GM19395 (cell line): ENCODE measurements around the gene COASY.
A peak's percentile ranks its signal among the peaks of the same experiment; 100 is the strongest.
"Not testable (repeated sequence)": the region's sequence is repeated elsewhere in the genome, so short reads cannot be mapped to it uniquely, and the experiment has no call there.

Experiments used
- ATAC-seq: cut with Tn5 transposase; IDR thresholded peaks from one replicate; pipeline ENCODE4 v1.9.1; 2021; ENCODE audit warnings: mild to moderate bottlenecking, moderate library complexity; ENCODE audit not compliant: unreplicated experiment

COASY gene

DNA sequence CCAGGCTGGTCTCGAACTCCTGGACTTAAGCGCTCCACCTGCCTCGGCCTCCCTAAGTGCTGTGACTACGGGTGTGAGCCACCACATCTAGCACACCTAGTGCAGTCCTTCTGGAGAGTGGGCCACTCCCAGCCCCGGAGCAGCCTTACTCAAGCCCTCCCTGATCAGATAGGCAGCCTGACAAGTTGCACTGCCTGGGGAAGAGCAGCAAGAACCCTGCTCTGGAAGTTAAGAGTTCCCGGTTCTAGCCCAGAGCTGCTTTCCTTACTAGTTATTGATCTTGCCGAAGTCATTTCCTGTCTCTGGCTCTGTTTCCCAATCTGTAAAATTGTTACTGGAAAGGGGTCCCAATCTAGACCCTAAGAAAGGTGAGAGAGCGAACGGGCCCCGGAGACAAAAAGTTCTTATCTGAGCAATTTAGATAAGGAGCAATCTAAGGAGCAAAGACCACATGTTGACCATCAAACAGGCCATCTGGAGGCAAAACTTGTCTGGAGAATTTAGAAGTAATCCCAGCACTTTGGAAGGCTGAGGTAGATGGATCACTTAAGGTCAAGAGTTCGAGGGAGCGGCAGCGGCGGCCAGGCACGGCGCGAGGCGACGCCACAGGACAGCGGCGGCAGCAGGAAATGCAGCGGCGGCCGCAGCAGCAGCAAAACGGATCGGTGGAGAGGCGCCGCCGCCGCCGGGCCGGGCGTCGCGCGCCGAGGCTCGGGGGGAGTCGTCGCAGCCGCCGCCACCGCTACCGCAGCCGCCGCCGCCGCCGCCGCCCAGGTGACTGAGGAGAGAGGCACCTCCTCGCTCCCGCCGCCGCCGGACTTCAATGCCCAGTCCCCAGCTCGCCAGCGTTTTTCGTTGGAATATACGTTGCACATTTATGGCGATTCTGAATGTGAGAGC, 30.2 kb upstream of the COASY start:
- ATAC-seq, result no peak

DNA sequence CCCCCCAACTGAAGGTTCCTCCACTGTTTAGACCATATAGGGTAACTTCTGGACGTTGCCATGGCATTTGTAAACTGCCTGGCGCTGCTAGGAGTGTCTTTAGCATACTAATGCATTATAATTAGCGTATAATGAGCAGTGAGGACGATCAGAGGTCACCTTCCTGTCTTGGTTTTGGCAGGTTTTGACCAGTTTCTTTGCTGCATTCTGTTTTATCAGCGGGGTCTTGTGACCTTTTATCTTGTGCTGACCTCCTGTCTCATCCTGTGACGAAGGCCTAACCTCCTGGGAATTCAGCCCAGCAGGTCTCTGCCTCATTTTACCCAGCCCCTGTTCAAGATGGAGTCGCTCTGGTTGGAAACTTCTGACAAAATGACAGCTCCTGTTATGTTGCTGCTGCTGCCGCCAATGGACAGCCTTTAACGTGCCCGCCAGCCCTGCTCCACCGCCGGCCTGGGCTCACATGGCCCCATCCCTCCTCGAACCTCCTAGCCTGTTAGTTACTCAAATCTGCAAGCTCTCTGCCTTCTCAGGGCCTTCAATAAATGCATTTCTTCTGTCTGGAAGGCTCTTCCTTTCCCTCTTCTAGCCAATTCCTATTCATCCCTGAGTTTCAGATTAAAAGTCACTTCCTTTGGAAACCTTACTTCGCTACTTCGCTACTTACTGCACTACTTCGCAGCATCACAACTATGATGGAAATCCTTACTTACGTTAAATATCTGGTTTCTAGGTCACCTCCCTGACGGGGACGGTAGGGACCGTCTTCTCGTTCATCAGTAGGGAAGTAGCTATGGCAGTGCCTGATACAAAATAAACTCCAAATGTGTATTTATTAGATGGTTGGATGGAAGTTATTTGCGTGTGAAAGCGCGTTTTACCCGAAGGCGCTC, 26.5 kb upstream of the COASY start:
- peak; percentile 12 for ATAC-seq

GRCh38 chr17:42536048-42536371, 25.9 kb upstream of the COASY start, which contains the start of gene NAGLU:
TSS of gene NAGLU (plus strand) at chr17:42536241. CDS start at chr17:42536273, 32 bp downstream.
- peak; percentile 80 for ATAC-seq

DNA sequence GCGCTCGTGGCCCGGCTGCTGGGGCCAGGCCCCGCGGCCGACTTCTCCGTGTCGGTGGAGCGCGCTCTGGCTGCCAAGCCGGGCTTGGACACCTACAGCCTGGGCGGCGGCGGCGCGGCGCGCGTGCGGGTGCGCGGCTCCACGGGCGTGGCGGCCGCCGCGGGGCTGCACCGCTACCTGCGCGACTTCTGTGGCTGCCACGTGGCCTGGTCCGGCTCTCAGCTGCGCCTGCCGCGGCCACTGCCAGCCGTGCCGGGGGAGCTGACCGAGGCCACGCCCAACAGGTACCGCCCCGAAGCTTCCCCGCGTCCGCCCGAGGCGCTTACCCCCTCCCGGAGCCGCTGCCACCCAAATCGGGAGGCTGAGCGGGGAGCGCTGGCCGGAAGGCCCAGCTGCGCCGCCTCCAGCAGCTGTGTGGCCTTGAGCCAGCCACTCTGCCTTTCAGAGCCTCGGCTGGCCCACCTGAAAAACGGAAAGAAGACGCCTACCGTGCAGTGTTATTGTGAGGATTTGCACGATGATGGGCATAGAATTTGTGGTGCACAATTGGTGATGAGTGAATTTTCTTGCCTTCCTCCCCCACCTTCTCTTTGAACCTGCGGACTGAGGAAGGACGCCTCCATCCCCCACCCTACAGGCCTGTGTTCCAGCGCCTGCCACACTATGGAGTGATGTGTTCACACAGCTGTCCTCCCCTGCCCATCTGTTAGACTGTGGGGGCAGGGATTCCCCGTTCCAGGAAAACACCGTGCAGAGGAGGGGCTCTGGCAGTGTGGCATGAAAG, 25.4 kb upstream of the COASY start:
- peak; percentile 56 for ATAC-seq

GRCh38 chr17:42537156-42537805, 24.7 kb upstream of the COASY start:
- no peak for ATAC-seq

GRCh38 chr17:42537826-42538451, 24.0 kb upstream of the COASY start:
- ATAC-seq, result no peak

GRCh38 chr17:42538482-42538881, 23.5 kb upstream of the COASY start:
- ATAC-seq, result no peak

DNA sequence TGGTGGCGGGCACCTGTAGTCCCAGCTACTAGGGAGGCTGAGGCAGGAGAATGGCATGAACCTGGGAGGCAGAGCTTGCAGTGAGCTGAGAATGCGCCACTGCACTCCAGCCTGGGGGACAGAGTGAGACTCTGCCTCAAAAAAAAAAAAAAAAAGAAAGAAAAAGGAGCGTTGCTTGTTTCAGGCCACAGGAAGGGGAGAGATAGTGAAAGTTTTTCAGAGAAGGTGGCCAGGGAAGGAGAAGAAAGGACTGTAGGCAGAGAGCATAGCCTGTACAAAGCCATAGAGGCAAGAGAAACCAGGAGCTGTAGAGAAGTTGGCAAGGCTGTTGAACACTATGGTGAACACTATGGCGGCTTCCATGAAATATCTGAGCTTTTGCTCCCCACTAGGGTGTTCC, 21.4 kb upstream of the COASY start:
- not testable (repeated sequence) for ATAC-seq

DNA sequence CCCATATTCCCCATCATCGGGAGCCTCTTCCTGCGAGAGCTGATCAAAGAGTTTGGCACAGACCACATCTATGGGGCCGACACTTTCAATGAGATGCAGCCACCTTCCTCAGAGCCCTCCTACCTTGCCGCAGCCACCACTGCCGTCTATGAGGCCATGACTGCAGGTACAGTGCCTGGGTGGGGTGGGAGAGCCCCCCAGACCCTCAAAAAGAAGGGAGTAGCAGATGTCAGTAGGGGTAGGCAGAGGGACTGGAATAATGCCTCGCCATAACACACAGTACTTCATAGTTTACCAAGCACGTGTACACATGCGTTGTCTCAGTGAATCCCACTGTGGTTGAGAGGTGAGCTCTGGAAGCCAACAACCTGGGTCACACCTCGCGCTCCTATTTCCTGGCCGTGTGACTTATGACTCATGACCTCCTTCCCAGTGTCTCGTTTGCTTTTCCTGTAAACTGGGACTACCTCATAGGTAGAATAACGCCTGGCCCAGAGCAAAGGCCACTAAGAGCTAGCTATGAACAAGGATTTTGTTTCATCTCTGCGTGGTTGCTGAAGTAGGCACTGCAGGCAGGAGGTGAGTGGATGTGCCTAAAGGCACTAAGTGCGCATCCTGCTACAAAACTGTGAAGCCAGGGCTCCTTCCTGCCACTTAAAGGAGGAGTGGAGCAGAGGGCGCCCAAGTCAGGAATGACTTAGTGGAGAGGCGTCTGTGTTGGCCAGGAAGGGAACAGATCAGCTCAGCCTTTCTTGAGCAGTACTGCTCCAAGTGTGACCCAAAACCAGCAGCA, 20.7 kb upstream of the COASY start:
- ATAC-seq, result no peak

DNA sequence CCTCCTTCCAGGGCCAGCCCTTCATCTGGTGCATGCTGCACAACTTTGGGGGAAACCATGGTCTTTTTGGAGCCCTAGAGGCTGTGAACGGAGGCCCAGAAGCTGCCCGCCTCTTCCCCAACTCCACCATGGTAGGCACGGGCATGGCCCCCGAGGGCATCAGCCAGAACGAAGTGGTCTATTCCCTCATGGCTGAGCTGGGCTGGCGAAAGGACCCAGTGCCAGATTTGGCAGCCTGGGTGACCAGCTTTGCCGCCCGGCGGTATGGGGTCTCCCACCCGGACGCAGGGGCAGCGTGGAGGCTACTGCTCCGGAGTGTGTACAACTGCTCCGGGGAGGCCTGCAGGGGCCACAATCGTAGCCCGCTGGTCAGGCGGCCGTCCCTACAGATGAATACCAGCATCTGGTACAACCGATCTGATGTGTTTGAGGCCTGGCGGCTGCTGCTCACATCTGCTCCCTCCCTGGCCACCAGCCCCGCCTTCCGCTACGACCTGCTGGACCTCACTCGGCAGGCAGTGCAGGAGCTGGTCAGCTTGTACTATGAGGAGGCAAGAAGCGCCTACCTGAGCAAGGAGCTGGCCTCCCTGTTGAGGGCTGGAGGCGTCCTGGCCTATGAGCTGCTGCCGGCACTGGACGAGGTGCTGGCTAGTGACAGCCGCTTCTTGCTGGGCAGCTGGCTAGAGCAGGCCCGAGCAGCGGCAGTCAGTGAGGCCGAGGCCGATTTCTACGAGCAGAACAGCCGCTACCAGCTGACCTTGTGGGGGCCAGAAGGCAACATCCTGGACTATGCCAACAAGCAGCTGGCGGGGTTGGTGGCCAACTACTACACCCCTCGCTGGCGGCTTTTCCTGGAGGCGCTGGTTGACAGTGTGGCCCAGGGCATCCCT, 18.5 kb upstream of the COASY start:
- no peak for ATAC-seq

GRCh38 chr17:42544874-42545283, 17.1 kb upstream of the COASY start:
- ATAC-seq, result no peak

DNA sequence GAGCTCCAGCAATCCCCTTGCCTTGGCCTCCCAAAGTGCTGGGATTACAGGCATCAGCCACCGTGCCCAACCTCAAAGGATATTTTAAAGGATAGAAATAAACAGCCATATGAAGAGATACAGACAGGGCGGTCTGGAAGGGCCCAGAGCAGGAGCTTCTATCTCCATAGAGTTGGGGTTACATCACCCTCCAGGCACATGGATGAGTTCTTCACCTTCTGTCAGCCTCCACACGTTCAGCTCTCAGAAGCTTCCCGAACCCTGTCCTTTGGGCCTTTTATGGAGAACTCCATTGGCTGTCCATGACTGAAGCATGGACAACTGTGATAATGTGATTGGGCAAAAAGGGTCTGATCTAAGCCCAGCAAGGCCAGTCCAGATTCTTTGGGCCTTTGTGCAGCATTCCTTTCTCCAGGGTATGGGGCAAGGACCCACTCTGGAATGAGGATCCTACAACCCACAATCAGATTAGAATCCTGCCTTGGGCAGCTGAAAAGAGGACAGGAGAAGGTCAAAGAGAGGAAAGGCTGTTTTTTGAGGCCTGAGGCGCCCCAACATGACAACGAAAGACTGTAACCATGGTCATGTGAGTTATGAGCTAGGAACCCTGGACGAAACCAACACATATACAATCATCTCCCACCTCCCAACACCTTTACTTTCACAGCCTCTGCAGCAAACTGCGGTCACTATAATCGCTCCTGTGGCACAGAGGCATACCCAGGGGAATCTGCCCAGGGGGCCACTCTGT, 16.0 kb upstream of the COASY start:
- ATAC-seq, result not testable (repeated sequence)

DNA sequence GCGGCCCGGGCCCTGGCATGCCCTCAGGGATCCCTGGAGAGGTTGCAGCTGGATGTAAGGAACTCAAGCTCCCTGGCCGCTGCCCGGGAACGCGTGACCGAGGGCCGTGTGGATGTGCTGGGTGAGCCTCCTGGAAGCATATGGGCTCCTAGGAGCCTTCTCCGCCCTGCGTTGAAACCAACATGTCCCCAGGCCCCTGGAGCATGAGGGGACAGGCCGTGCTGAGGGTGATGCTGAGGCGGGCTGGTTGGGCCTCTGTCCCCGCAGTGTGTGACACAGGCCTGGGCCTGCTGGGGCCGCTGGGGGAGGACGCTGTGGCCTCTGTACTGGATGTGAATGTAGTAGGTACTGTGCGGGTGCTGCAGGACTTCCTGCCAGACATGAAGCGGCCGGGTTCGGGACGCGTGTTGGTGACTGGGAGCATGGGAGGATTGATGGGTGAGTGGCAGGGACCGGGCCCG, 14.9 kb upstream of the COASY start:
- no peak for ATAC-seq

DNA sequence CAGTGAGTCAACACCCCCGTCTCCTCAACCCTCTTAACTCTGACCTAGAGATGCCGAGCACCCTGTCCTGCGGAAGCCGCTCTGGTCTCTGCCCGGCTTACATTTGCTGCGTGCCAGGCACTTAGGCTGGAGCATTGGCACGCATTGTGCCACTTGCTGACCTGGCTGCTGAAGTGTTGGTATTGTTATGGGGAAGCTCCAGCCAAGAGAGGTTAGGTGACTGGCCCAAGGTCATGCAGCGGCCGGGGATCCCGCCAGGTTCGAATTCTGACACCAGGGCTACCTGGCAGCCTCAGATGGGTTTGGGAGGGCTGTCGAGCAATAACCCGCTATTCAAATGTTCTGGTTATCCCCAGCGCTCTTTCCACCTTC, 14.3 kb upstream of the COASY start:
- no peak for ATAC-seq

DNA sequence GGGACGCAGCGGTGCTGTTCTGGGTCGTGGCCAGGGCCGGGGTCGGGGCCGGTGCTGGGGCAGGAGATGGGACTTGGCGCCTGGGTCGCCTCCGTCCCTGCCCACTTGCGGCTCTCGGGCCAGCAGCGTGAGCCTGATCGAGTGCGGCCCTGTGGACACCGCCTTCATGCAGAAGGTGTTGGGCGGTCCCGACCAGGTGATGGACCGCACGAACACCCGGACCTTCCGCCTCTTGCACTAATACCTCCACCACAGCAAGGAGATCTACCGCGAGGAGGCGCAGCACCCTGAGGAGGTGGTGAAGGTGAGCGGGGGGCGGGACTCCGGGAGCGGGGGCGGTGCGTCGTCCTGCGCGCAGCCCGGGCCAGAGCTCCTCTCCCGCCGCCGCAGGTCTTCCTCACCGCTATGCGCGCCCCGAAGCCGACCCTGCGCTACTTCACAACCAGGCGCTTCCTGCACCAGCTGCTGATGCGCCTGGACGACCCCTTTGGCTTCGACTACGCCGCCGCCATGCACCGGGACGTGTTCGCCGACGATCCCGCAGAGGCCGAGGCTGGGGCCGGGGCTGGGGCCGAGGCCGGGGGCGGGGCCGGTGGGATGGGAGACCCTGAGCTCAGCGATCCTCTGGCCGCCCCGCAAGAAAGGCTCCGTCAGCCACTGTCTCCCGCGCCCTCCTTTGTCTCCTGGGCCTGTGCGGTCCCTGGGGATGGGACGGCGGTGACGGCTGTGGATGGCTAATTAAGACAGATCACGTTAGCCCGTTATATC, 13.7 kb upstream of the COASY start:
- ATAC-seq, result peak; percentile 59

DNA sequence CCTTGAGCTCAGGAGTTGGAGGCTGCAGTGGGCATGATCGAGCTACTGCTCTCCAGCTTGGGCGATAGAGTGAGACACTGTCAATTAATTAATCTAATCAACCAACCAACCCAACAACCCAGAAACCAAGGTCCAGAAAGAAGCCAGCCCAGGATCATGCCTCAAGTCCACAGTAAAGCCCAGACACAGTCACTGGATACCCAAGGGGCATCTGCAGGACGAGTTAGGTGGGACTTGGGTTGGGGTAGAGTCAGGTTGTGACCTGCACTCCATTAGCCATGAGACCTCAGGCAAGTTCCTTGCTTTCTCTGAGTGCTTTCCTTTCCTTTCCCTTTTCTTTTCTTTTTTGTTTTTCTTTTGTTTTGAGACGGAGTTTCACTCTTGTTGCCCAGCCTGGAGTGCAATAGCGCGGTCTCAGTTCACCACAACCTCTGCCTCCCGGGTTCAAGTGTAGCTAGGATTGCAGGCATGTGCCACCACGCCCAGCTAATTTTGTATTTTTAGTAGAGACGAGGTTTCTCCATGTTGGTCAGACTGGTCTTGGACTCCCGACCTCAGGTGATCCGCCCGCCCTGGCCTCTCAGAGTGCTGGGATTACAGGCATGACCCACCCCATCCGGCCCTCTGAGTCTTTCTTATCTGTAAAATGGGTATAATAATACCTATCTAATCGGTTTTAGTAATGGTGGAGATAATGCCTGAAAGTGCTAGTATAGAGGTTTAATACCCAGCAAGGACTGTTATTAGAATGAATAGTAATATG, 12.8 kb upstream of the COASY start:
- no peak for ATAC-seq
